Chondrocyte (in vitro differentiated cells): Measurements from ENCODE around the gene SHROOM2. TPM values are rescaled to one million over a fixed set of nuclear protein-coding genes. Genes with fewer than 3 reads are reported as not detected.

Experiments used
- DNase-seq: peaks from one replicate; pipeline ENCODE4 v3.0.0; 2021; ENCODE audit warnings: mixed read lengths, low spot score
- H3K27ac Mint-ChIP-seq: one replicate; pipeline ENCODE4 v1.8.0; 2021; ENCODE audit warnings: mild to moderate bottlenecking, moderate library complexity, mixed read lengths; ENCODE audit not compliant: unreplicated experiment
- H3K27me3 Mint-ChIP-seq: 2 replicates; pipeline ENCODE4 v1.8.0; 2021; ENCODE audit warnings: low read depth, mixed read lengths
- H3K36me3 Mint-ChIP-seq: 2 replicates; pipeline ENCODE4 v1.8.0; 2021; ENCODE audit warnings: low read depth, mixed read lengths
- H3K4me1 Mint-ChIP-seq: 2 replicates; pipeline ENCODE4 v1.8.0; 2021; ENCODE audit warnings: low read depth, mild to moderate bottlenecking, mixed read lengths
- H3K4me3 Mint-ChIP-seq: one replicate; pipeline ENCODE4 v1.8.0; 2021; ENCODE audit warnings: mild to moderate bottlenecking, moderate library complexity, mixed read lengths; ENCODE audit not compliant: unreplicated experiment
- H3K9me3 Mint-ChIP-seq: 2 replicates; pipeline ENCODE4 v1.8.0; 2021; ENCODE audit warnings: low read depth, mixed read lengths
- total RNA-seq: library from RNA; stranded (reverse); gene quantifications from 3 replicates; pipeline ENCODE4 v1.2.1, GENCODE V29; 2021
- TF ChIP-seq, protein P1 (sequence below): fragments of 200-600 bp; sonication (generic); IDR thresholded peaks from 2 replicates; pipeline ENCODE4 v1.5.0; 2021; ENCODE audit warnings: antibody characterized with exemption, mild to moderate bottlenecking, moderate library complexity

SHROOM2 gene
- total RNA-seq, 1 donor from 2014 or later = 4.4 TPM

GRCh38 chrX:9907645-9908387 is 121.6 kb downstream of the SHROOM2 start:
- peak overlapping the region; percentile 55 for H3K27ac Mint-ChIP-seq

GRCh38 chrX:9909254-9909653 is 123.0 kb downstream of the SHROOM2 start:
- no peak overlapping the region for H3K4me3 Mint-ChIP-seq
- TF ChIP-seq, protein P1, sequence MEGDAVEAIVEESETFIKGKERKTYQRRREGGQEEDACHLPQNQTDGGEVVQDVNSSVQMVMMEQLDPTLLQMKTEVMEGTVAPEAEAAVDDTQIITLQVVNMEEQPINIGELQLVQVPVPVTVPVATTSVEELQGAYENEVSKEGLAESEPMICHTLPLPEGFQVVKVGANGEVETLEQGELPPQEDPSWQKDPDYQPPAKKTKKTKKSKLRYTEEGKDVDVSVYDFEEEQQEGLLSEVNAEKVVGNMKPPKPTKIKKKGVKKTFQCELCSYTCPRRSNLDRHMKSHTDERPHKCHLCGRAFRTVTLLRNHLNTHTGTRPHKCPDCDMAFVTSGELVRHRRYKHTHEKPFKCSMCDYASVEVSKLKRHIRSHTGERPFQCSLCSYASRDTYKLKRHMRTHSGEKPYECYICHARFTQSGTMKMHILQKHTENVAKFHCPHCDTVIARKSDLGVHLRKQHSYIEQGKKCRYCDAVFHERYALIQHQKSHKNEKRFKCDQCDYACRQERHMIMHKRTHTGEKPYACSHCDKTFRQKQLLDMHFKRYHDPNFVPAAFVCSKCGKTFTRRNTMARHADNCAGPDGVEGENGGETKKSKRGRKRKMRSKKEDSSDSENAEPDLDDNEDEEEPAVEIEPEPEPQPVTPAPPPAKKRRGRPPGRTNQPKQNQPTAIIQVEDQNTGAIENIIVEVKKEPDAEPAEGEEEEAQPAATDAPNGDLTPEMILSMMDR = no peak
- H3K27ac Mint-ChIP-seq = no peak overlapping the region
- H3K4me1 Mint-ChIP-seq = peaks cover 47% of the 10 kb centered on the region
- DNase-seq = peak; percentile 43
- no peaks in the 10 kb centered on the region for H3K27me3 Mint-ChIP-seq
- peaks cover 9% of the 10 kb centered on the region for H3K9me3 Mint-ChIP-seq
- no peaks in the 10 kb centered on the region for H3K36me3 Mint-ChIP-seq

More at GRCh38 chrX:9907645-9908387, 121.6 kb downstream of the SHROOM2 start:
- Mint-ChIP-seq H3K4me1 (peaks cover 51% of the 10 kb centered on the region), H3K9me3 (peaks cover 10% of the 10 kb centered on the region), H3K36me3 (no peaks in the 10 kb centered on the region), H3K4me3 (no peak overlapping the region), H3K27me3 (no peaks in the 10 kb centered on the region)
- TF ChIP-seq, protein P1 = no peak
- DNase-seq = no peak

DNA sequence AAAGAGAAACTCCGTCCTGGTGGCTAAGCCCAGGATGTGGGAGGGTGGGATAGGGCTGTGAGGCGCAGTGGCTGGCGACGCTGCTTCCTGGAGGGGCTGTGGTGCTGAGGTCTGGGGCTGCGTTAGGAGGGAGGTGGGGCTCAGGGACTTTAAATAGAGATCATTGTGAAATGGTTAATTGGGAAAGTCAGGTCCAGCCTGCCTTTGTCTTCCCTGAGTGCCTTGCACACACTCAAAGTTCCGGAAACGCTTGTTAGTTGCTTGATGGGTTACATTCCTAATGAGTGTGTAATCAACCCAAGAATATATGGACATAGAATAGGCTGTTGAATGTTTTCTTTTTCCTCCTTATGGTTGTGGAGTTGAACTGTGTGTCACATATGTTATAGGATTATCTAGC is 125.3 kb downstream of the SHROOM2 start:
- no peak overlapping the region for H3K27ac Mint-ChIP-seq
- TF ChIP-seq, protein P1 = no peak

GRCh38 chrX:9912351-9913145 is 126.3 kb downstream of the SHROOM2 start:
- no peak overlapping the region for H3K27ac Mint-ChIP-seq
- H3K27me3 Mint-ChIP-seq = no peaks in the 10 kb centered on the region
- peaks cover 29% of the 10 kb centered on the region for H3K4me1 Mint-ChIP-seq
- no peak for DNase-seq
- TF ChIP-seq, protein P1 = no peak
- H3K4me3 Mint-ChIP-seq = peak overlapping the region; percentile 38
- H3K9me3 Mint-ChIP-seq = peaks cover 10% of the 10 kb centered on the region
- H3K36me3 Mint-ChIP-seq = no peaks in the 10 kb centered on the region

More for the DNA sequence above, 125.3 kb downstream of the SHROOM2 start:
- no peak for DNase-seq
- H3K36me3 Mint-ChIP-seq = no peaks in the 10 kb centered on the region
- peaks cover 29% of the 10 kb centered on the region for H3K4me1 Mint-ChIP-seq
- H3K9me3 Mint-ChIP-seq = peaks cover 7% of the 10 kb centered on the region
- H3K27me3 Mint-ChIP-seq = no peaks in the 10 kb centered on the region
- no peak overlapping the region for H3K4me3 Mint-ChIP-seq

GRCh38 chrX:9913146-9913433 is 126.9 kb downstream of the SHROOM2 start:
- Mint-ChIP-seq H3K27me3 (no peaks in the 10 kb centered on the region), H3K36me3 (no peaks in the 10 kb centered on the region), H3K9me3 (peaks cover 7% of the 10 kb centered on the region), H3K27ac (no peak overlapping the region), H3K4me3 (peak overlapping the region; percentile 38), H3K4me1 (peaks cover 26% of the 10 kb centered on the region)
- TF ChIP-seq, protein P1 = no peak
- no peak for DNase-seq
